ENCODE measurements around the gene KMT5C. TPM values are rescaled to one million over a fixed set of nuclear protein-coding genes. Genes with fewer than 3 reads are reported as not detected.
A peak's percentile ranks its signal among the peaks of the same experiment; 100 is the strongest.

The KMT5C gene
- total RNA-seq, 1 donor from 2014 or later: 54.0 TPM

- no peak for DNase-seq (ENCODE audit: low spot score in 2 of 2, unreplicated experiment in 2 of 2)
- no peaks in the 10 kb centered on the region for H3K36me3 Mint-ChIP-seq
- peaks cover 56% of the 10 kb centered on the region for H3K27me3 Mint-ChIP-seq (ENCODE audit: low read depth)
- no peaks in the 10 kb centered on the region for H3K9me3 Mint-ChIP-seq
- TF ChIP-seq CTCF (IDR thresholded peaks at IDR 0.05; ENCODE audit: unreplicated experiment): no peak
- peak overlapping the region; percentile 33 for H3K4me3 Mint-ChIP-seq
- H3K27ac Mint-ChIP-seq: peak overlapping the region; percentile 45
- H3K4me1 Mint-ChIP-seq: peaks cover 51% of the 10 kb centered on the region
Observed at GRCh38 chr19:55373306-55373992, 33.8 kb downstream of the KMT5C start.

- peak overlapping the region; percentile 45 for H3K27ac Mint-ChIP-seq
- H3K27me3 Mint-ChIP-seq (ENCODE audit: low read depth): peaks cover 54% of the 10 kb centered on the region
- H3K36me3 Mint-ChIP-seq: no peaks in the 10 kb centered on the region
- H3K4me1 Mint-ChIP-seq: peaks cover 46% of the 10 kb centered on the region
- peak overlapping the region; percentile 33 for H3K4me3 Mint-ChIP-seq
- DNase-seq (ENCODE audit: low spot score in 2 of 2, unreplicated experiment in 2 of 2): no peak
- no peaks in the 10 kb centered on the region for H3K9me3 Mint-ChIP-seq
- no peak for TF ChIP-seq CTCF (IDR thresholded peaks at IDR 0.05; ENCODE audit: unreplicated experiment)
Observed at GRCh38 chr19:55373993-55374757, 34.5 kb downstream of the KMT5C start.

DNA sequence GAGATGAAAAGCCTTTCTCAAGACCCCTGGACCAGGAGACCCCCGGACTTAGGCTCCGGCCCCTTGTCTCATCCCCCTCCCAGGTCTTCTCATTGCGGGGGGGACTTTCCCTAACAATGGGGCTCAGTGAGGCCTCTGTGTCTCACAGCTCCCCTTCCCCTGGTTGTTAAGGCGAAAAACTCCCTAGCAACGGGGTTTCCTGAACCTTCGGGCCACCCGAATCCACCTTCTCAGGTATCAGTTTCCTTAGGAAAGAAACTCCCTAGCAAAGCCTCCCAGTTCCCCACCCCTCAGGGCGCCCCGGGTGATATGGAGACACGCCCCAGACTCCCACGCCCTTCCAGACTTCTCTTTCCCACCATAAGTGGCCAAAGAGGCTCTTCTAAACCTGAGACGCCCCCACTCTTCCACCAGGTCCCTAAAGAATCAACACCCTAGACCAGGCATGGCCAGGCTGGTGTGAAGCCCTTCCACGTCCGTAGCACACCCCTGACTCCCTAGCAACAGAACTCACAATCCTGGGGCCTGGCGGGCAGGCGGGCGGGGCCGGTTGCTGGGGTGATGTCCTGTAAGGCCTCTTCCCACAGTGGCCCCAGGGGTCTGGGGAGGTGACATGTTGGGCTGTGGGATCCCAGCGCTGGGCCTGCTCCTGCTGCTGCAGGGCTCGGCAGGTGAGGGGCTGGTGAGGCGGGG lies 36.7 kb downstream of the KMT5C start, which contains the start of gene TMEM190:
Gene TMEM190 (plus strand): TSS at position 586 of the 693 bp plus-strand sequence. CDS start 28 bp downstream, at position 614.
- H3K27ac Mint-ChIP-seq: peak within 1 kb of the TSS; percentile 86
- peak within 1 kb of the TSS; percentile 39 for H3K4me3 Mint-ChIP-seq
- no peaks in the 10 kb centered on the region for H3K9me3 Mint-ChIP-seq
- H3K36me3 Mint-ChIP-seq: no peaks in the 10 kb centered on the region
- peaks cover 35% of the 10 kb centered on the region for H3K4me1 Mint-ChIP-seq
- no peak for DNase-seq (ENCODE audit: low spot score in 2 of 2, unreplicated experiment in 2 of 2)
- peaks cover 39% of the 10 kb centered on the region for H3K27me3 Mint-ChIP-seq (ENCODE audit: low read depth)
- no peak for TF ChIP-seq CTCF (IDR thresholded peaks at IDR 0.05; ENCODE audit: unreplicated experiment)

DNA sequence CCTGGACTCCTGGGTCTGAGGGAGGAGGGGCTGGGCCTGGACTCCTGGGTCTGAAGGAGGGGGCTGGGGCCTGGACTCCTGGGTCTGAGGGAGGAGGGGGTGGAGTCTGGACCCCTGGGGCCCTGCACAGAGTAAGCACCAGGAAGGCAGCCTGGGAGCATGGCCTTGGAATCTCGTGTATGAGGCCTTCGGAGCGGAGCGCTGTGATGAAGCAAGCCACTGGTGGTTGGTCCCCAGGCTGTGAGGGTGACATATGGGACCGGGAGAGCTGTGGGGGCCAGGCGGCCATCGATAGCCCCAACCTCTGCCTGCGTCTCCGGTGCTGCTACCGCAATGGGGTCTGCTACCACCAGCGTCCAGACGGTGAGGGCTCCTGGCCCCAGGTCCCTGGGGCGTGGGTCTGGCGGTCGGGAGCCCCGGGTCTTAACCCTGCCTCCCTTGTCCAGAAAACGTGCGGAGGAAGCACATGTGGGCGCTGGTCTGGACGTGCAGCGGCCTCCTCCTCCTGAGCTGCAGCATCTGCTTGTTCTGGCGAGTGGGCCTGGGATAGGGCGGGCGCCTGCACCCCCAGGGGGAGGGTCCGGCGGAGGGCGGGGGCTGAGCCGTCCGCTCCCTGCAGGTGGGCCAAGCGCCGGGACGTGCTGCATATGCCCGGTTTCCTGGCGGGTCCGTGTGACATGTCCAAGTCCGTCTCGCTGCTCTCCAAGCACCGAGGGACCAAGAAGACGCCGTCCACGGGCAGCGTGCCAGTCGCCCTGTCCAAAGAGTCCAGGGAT lies 37.9 kb downstream of the KMT5C start:
- no peak for TF ChIP-seq CTCF (IDR thresholded peaks at IDR 0.05; ENCODE audit: unreplicated experiment)
- no peak overlapping the region for H3K27ac Mint-ChIP-seq
- H3K4me3 Mint-ChIP-seq: no peak overlapping the region
- H3K4me1 Mint-ChIP-seq: peaks cover 30% of the 10 kb centered on the region
- H3K36me3 Mint-ChIP-seq: no peaks in the 10 kb centered on the region
- no peak for DNase-seq (ENCODE audit: low spot score in 2 of 2, unreplicated experiment in 2 of 2)
- peaks cover 28% of the 10 kb centered on the region for H3K27me3 Mint-ChIP-seq (ENCODE audit: low read depth)
- no peaks in the 10 kb centered on the region for H3K9me3 Mint-ChIP-seq

GRCh38 chr19:55379174-55379573 lies 39.5 kb downstream of the KMT5C start:
- no peak overlapping the region for H3K27ac Mint-ChIP-seq
- H3K4me3 Mint-ChIP-seq: no peak overlapping the region
- DNase-seq (ENCODE audit: low spot score in 2 of 2, unreplicated experiment in 2 of 2): no peak
- H3K9me3 Mint-ChIP-seq: no peaks in the 10 kb centered on the region
- peaks cover 22% of the 10 kb centered on the region for H3K27me3 Mint-ChIP-seq (ENCODE audit: low read depth)
- no peak for TF ChIP-seq CTCF (IDR thresholded peaks at IDR 0.05; ENCODE audit: unreplicated experiment)
- H3K4me1 Mint-ChIP-seq: peaks cover 27% of the 10 kb centered on the region
- no peaks in the 10 kb centered on the region for H3K36me3 Mint-ChIP-seq
